ENCODE results near the gene STK40.

The STK40 gene

DNA sequence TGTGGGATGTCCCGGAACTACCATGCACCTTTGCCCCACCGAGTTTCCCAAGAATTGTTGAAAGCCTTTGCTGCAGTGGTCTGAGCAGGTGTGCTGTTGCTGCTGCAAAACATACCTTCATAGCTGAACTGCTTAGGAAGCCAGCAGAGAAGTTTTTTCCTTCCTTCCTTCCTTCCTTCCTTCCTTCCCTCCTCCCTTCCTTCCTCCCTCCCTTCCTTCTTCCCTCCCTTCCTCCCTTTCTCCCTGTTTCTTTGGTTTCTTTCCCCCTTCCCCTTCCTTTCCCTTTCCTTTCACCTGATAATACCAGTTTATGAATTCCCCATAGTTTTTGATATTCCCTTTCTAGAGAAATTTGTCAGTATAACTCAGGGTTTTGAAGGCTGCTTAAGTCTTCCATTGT is 90.3 kb downstream of the STK40 start:
- no peak for DNase-seq (ENCODE audit: low read depth)
- H3K4me3 ChIP-seq (ENCODE audit: low read depth, low read length): no peak overlapping the region
- TF ChIP-seq, protein P1, sequence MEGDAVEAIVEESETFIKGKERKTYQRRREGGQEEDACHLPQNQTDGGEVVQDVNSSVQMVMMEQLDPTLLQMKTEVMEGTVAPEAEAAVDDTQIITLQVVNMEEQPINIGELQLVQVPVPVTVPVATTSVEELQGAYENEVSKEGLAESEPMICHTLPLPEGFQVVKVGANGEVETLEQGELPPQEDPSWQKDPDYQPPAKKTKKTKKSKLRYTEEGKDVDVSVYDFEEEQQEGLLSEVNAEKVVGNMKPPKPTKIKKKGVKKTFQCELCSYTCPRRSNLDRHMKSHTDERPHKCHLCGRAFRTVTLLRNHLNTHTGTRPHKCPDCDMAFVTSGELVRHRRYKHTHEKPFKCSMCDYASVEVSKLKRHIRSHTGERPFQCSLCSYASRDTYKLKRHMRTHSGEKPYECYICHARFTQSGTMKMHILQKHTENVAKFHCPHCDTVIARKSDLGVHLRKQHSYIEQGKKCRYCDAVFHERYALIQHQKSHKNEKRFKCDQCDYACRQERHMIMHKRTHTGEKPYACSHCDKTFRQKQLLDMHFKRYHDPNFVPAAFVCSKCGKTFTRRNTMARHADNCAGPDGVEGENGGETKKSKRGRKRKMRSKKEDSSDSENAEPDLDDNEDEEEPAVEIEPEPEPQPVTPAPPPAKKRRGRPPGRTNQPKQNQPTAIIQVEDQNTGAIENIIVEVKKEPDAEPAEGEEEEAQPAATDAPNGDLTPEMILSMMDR (IDR thresholded peaks at IDR 0.05; ENCODE audit: insufficient read depth, low read depth, low read length, missing control alignments): no peak
